Central memory CD8-positive, alpha-beta T cell (primary cell): ENCODE results near the gene RIN2.
"Not testable (repeated sequence)": the region's sequence is repeated elsewhere in the genome, so short reads cannot be mapped to it uniquely, and the experiment has no call there.

ENCODE experiments used
- ATAC-seq: fragments of 150-1000 bp; cut with Tn5 transposase; replicated peaks from 2 replicates; pipeline ENCODE4 v1.10.0; 2022; ENCODE audit warnings: mild to moderate bottlenecking, moderate FRiP score, moderate number of reproducible peaks; ENCODE audit not compliant: poor library complexity, severe bottlenecking; ENCODE audit errors: extremely low read depth
- DNase-seq, 2 donors: peaks; one replicate each; pipeline ENCODE4 v3.0.0; 2021; ENCODE audit warnings: low spot score in 2 of 2
- H3K27ac Mint-ChIP-seq: one replicate; pipeline ENCODE4 v1.8.0; 2022; ENCODE audit warnings: low read depth, mild to moderate bottlenecking, moderate library complexity, mixed read lengths
- H3K27me3 Mint-ChIP-seq: one replicate; pipeline ENCODE4 v1.8.0; 2022; ENCODE audit warnings: mixed read lengths
- H3K36me3 Mint-ChIP-seq: one replicate; pipeline ENCODE4 v1.8.0; 2022; ENCODE audit warnings: mild to moderate bottlenecking, moderate library complexity, mixed read lengths; ENCODE audit not compliant: insufficient read depth
- H3K4me1 Mint-ChIP-seq: one replicate; pipeline ENCODE4 v1.8.0; 2022; ENCODE audit warnings: mixed read lengths
- H3K4me3 Mint-ChIP-seq: one replicate; pipeline ENCODE4 v1.8.0; 2022; ENCODE audit warnings: mild to moderate bottlenecking, moderate library complexity, mixed read lengths
- H3K9me3 Mint-ChIP-seq: one replicate; pipeline ENCODE4 v1.8.0; 2022; ENCODE audit warnings: mixed read lengths

Gene RIN2

GRCh38 chr20:19743640-19743995 is 14.4 kb upstream of the RIN2 start:
- Mint-ChIP-seq H3K27me3 (peaks cover 11% of the 10 kb centered on the region), H3K9me3 (peaks cover 5% of the 10 kb centered on the region), H3K4me3 (no peak overlapping the region), H3K27ac (no peak overlapping the region), H3K36me3 (no peaks in the 10 kb centered on the region), H3K4me1 (no peaks in the 10 kb centered on the region)
- DNase-seq (no peak), ATAC-seq (no peak)

GRCh38 chr20:19745106-19745505 is 13.0 kb upstream of the RIN2 start:
- no peaks in the 10 kb centered on the region for H3K36me3 Mint-ChIP-seq
- peaks cover 11% of the 10 kb centered on the region for H3K27me3 Mint-ChIP-seq
- ATAC-seq (no peak), DNase-seq (no peak)
- peaks cover 5% of the 10 kb centered on the region for H3K9me3 Mint-ChIP-seq
- H3K27ac Mint-ChIP-seq: no peak overlapping the region
- H3K4me3 Mint-ChIP-seq: no peak overlapping the region
- H3K4me1 Mint-ChIP-seq: no peaks in the 10 kb centered on the region

GRCh38 chr20:19745584-19745983 is 12.5 kb upstream of the RIN2 start:
- H3K4me1 Mint-ChIP-seq: no peaks in the 10 kb centered on the region
- H3K9me3 Mint-ChIP-seq: peaks cover 5% of the 10 kb centered on the region
- H3K36me3 Mint-ChIP-seq: no peaks in the 10 kb centered on the region
- no peak for ATAC-seq
- H3K4me3 Mint-ChIP-seq: no peak overlapping the region
- no peak overlapping the region for H3K27ac Mint-ChIP-seq
- H3K27me3 Mint-ChIP-seq: peaks cover 8% of the 10 kb centered on the region
- no peak for DNase-seq

- no peaks in the 10 kb centered on the region for H3K4me1 Mint-ChIP-seq
- peaks cover 5% of the 10 kb centered on the region for H3K9me3 Mint-ChIP-seq
- H3K36me3 Mint-ChIP-seq: no peaks in the 10 kb centered on the region
- H3K27me3 Mint-ChIP-seq: peaks cover 5% of the 10 kb centered on the region
- no peak for ATAC-seq
- H3K27ac Mint-ChIP-seq: no peak overlapping the region
- H3K4me3 Mint-ChIP-seq: no peak overlapping the region
- no peak for DNase-seq
Observed at GRCh38 chr20:19746396-19746795, 11.7 kb upstream of the RIN2 start.

GRCh38 chr20:19747903-19748302 is 10.2 kb upstream of the RIN2 start:
- no peak for ATAC-seq
- Mint-ChIP-seq H3K9me3 (peaks cover 5% of the 10 kb centered on the region), H3K4me1 (no peaks in the 10 kb centered on the region), H3K4me3 (no peak overlapping the region), H3K27ac (no peak overlapping the region), H3K36me3 (no peaks in the 10 kb centered on the region), H3K27me3 (peaks cover 20% of the 10 kb centered on the region)
- no peak for DNase-seq

GRCh38 chr20:19748681-19749080 is 9.4 kb upstream of the RIN2 start:
- no peak for DNase-seq
- Mint-ChIP-seq H3K9me3 (peaks cover 5% of the 10 kb centered on the region), H3K4me1 (no peaks in the 10 kb centered on the region), H3K27me3 (peaks cover 24% of the 10 kb centered on the region), H3K27ac (no peak overlapping the region), H3K4me3 (no peak overlapping the region), H3K36me3 (no peaks in the 10 kb centered on the region)
- ATAC-seq: no peak

GRCh38 chr20:19749618-19750071 is 8.4 kb upstream of the RIN2 start:
- Mint-ChIP-seq H3K9me3 (peaks cover 2% of the 10 kb centered on the region), H3K27me3 (peaks cover 24% of the 10 kb centered on the region), H3K4me1 (no peaks in the 10 kb centered on the region), H3K27ac (no peak overlapping the region), H3K4me3 (no peak overlapping the region), H3K36me3 (no peaks in the 10 kb centered on the region)
- ATAC-seq: no peak
- DNase-seq: no peak

GRCh38 chr20:19750101-19750606 is 7.9 kb upstream of the RIN2 start:
- no peak overlapping the region for H3K27ac Mint-ChIP-seq
- peaks cover 24% of the 10 kb centered on the region for H3K27me3 Mint-ChIP-seq
- no peak overlapping the region for H3K4me3 Mint-ChIP-seq
- DNase-seq (no peak), ATAC-seq (no peak)
- H3K36me3 Mint-ChIP-seq: no peaks in the 10 kb centered on the region
- H3K4me1 Mint-ChIP-seq: no peaks in the 10 kb centered on the region
- H3K9me3 Mint-ChIP-seq: no peaks in the 10 kb centered on the region

- ATAC-seq (no peak), DNase-seq (no peak)
- Mint-ChIP-seq H3K27me3 (peaks cover 27% of the 10 kb centered on the region), H3K4me3 (no peak overlapping the region), H3K4me1 (no peaks in the 10 kb centered on the region), H3K36me3 (no peaks in the 10 kb centered on the region), H3K27ac (no peak overlapping the region), H3K9me3 (no peaks in the 10 kb centered on the region)
Observed at GRCh38 chr20:19750907-19751636, 7.0 kb upstream of the RIN2 start.

GRCh38 chr20:19754201-19754600 is 3.9 kb upstream of the RIN2 start:
- H3K27ac Mint-ChIP-seq, H3K36me3 Mint-ChIP-seq, H3K9me3 Mint-ChIP-seq: not testable (repeated sequence)

GRCh38 chr20:19756761-19757486 is 1.1 kb upstream of the RIN2 start:
- no peak for ATAC-seq
- H3K9me3 Mint-ChIP-seq: no peaks in the 10 kb centered on the region
- no peak overlapping the region for H3K4me3 Mint-ChIP-seq
- DNase-seq: no peak
- H3K4me1 Mint-ChIP-seq: no peaks in the 10 kb centered on the region
- H3K27ac Mint-ChIP-seq: no peak overlapping the region
- peaks cover 47% of the 10 kb centered on the region for H3K27me3 Mint-ChIP-seq
- H3K36me3 Mint-ChIP-seq: no peaks in the 10 kb centered on the region

More at GRCh38 chr20:19754201-19754600, 3.9 kb upstream of the RIN2 start:
- not testable (repeated sequence) for H3K4me1 Mint-ChIP-seq, DNase-seq, H3K4me3 Mint-ChIP-seq, ATAC-seq
- peaks cover 39% of the 10 kb centered on the region for H3K27me3 Mint-ChIP-seq

GRCh38 chr20:19757487-19758132 is 448 bp upstream of the RIN2 start:
- Mint-ChIP-seq H3K27ac (no peak overlapping the region), H3K4me1 (no peaks in the 10 kb centered on the region), H3K4me3 (no peak overlapping the region), H3K36me3 (no peaks in the 10 kb centered on the region), H3K9me3 (no peaks in the 10 kb centered on the region), H3K27me3 (peaks cover 40% of the 10 kb centered on the region)
- no peak for DNase-seq
- ATAC-seq: no peak
